RWPE2 (cell line): ENCODE results near the gene NXN.
"Not testable (repeated sequence)": the region's sequence is repeated elsewhere in the genome, so short reads cannot be mapped to it uniquely, and the experiment has no call there.

Experiments
- ATAC-seq: fragments of 200-7000 bp; cut with Tn5 transposase; 3 replicates; pipeline ENCODE4 v1.9.1; 2021; ENCODE audit warnings: low read depth
- DNase-seq: peaks from one replicate; pipeline ENCODE4 v3.0.0-alpha.2; 2020; ENCODE audit warnings: low spot score
- H3K27ac ChIP-seq: fragments of 450-650 bp; 2 replicates; pipeline ENCODE4 v1.5.1; 2017; ENCODE audit warnings: mild to moderate bottlenecking; ENCODE audit not compliant: poor library complexity, severe bottlenecking
- H3K27me3 ChIP-seq: fragments of 250-450 bp; sonication (Bioruptor Pico); 2 replicates; pipeline ENCODE4 v1.5.1; 2021; ENCODE audit warnings: mild to moderate bottlenecking, moderate library complexity; ENCODE audit not compliant: insufficient read depth, poor library complexity, severe bottlenecking
- H3K36me3 ChIP-seq: fragments of 250-450 bp; sonication (Bioruptor Pico); 2 replicates; pipeline ENCODE4 v1.5.1; 2020; ENCODE audit warnings: low read depth, mild to moderate bottlenecking, moderate library complexity
- H3K4me1 ChIP-seq: fragments of 250-450 bp; sonication (Bioruptor Pico); 2 replicates; pipeline ENCODE4 v1.5.1; 2021; ENCODE audit warnings: mild to moderate bottlenecking, moderate library complexity; ENCODE audit not compliant: insufficient read depth, poor library complexity, severe bottlenecking
- H3K4me3 ChIP-seq: fragments of 250-450 bp; sonication (Bioruptor Pico); 2 replicates; pipeline ENCODE4 v1.5.1; 2021; ENCODE audit warnings: mild to moderate bottlenecking, moderate library complexity; ENCODE audit not compliant: severe bottlenecking
- H3K9me3 ChIP-seq: fragments of 250-450 bp; sonication (Bioruptor Pico); 2 replicates; pipeline ENCODE4 v1.5.1; 2021; ENCODE audit warnings: mild to moderate bottlenecking, moderate library complexity; ENCODE audit not compliant: severe bottlenecking
- CTCF ChIP-seq: fragments of 450-650 bp; IDR thresholded peaks from one replicate; pipeline ENCODE4 v1.5.1; 2017; ENCODE audit warnings: mild to moderate bottlenecking, moderate library complexity; ENCODE audit not compliant: poor library complexity, severe bottlenecking

Gene NXN

GRCh38 chr17:835263-835662, 144.3 kb downstream of the NXN start:
- ATAC-seq = no peak
- DNase-seq = no peak
- Histone ChIP-seq H3K9me3 (peaks cover 2% of the 10 kb centered on the region), H3K27ac (no peak overlapping the region), H3K27me3 (no peaks in the 10 kb centered on the region), H3K4me1 (no peaks in the 10 kb centered on the region), H3K36me3 (no peaks in the 10 kb centered on the region; the same call in none of the 2 replicates), H3K4me3 (no peak overlapping the region)
- no peak for TF ChIP-seq CTCF

- H3K4me1 ChIP-seq = no peaks in the 10 kb centered on the region
- no peaks in the 10 kb centered on the region for H3K27me3 ChIP-seq
- ATAC-seq = no peak
- H3K27ac ChIP-seq = no peak overlapping the region
- no peak for TF ChIP-seq CTCF
- H3K9me3 ChIP-seq = peaks cover 2% of the 10 kb centered on the region
- no peak for DNase-seq
- H3K36me3 ChIP-seq = peaks cover 7% of the 10 kb centered on the region
- H3K4me3 ChIP-seq = no peak overlapping the region
Observed at GRCh38 chr17:834136-834535, 145.4 kb downstream of the NXN start.

- TF ChIP-seq CTCF = no peak
- DNase-seq (no peak), ATAC-seq (no peak)
- Histone ChIP-seq H3K4me3 (no peak overlapping the region), H3K27ac (no peak overlapping the region), H3K27me3 (no peaks in the 10 kb centered on the region), H3K4me1 (no peaks in the 10 kb centered on the region), H3K36me3 (peaks cover 10% of the 10 kb centered on the region), H3K9me3 (peaks cover 2% of the 10 kb centered on the region)
Observed at GRCh38 chr17:830950-831349, 148.6 kb downstream of the NXN start.

- no peak for TF ChIP-seq CTCF
- Histone ChIP-seq H3K27me3 (no peaks in the 10 kb centered on the region), H3K4me1 (no peaks in the 10 kb centered on the region), H3K4me3 (no peak overlapping the region), H3K36me3 (peaks cover 15% of the 10 kb centered on the region), H3K9me3 (peaks cover 2% of the 10 kb centered on the region), H3K27ac (no peak overlapping the region)
- DNase-seq = no peak
- no peak for ATAC-seq
Observed at GRCh38 chr17:830381-830780, 149.2 kb downstream of the NXN start.

- peaks cover 23% of the 10 kb centered on the region for H3K36me3 ChIP-seq
- not testable (repeated sequence) for H3K27ac ChIP-seq, ATAC-seq, H3K4me1 ChIP-seq, H3K27me3 ChIP-seq, DNase-seq, H3K4me3 ChIP-seq, H3K9me3 ChIP-seq
Observed at GRCh38 chr17:829614-830013, 150.0 kb downstream of the NXN start.
